Skeletal muscle satellite cell (primary cell): ENCODE measurements around the gene MBD4.
"Not testable (repeated sequence)": the region's sequence is repeated elsewhere in the genome, so short reads cannot be mapped to it uniquely, and the experiment has no call there.

Source experiments
- H3K27me3 ChIP-seq: 2 replicates; pipeline ENCODE4 v1.7.0; 2013; ENCODE audit warnings: low read length; ENCODE audit not compliant: control insufficient read depth, insufficient read depth
- H3K36me3 ChIP-seq: 2 replicates; pipeline ENCODE4 v1.7.0; 2013; ENCODE audit warnings: mild to moderate bottlenecking, control low read depth, low read length; ENCODE audit not compliant: insufficient read depth
- H3K4me1 ChIP-seq: 2 replicates; pipeline ENCODE4 v1.7.0; 2013; ENCODE audit warnings: low read length; ENCODE audit not compliant: control insufficient read depth, insufficient read depth
- H3K4me2 ChIP-seq: 2 replicates; pipeline ENCODE4 v1.7.0; 2013; ENCODE audit warnings: mild to moderate bottlenecking, low read length
- H3K4me3 ChIP-seq: 2 replicates; pipeline ENCODE4 v1.7.0; 2013; ENCODE audit warnings: low read length
- H3K9ac ChIP-seq: 2 replicates; pipeline ENCODE4 v1.7.0; 2013; ENCODE audit warnings: mild to moderate bottlenecking, low read depth, low read length, moderate library complexity
- H3K9me3 ChIP-seq: replicated peaks from 2 replicates; pipeline ENCODE4 v1.7.0; 2013; ENCODE audit warnings: mild to moderate bottlenecking, control low read depth, low read length

The MBD4 gene

DNA sequence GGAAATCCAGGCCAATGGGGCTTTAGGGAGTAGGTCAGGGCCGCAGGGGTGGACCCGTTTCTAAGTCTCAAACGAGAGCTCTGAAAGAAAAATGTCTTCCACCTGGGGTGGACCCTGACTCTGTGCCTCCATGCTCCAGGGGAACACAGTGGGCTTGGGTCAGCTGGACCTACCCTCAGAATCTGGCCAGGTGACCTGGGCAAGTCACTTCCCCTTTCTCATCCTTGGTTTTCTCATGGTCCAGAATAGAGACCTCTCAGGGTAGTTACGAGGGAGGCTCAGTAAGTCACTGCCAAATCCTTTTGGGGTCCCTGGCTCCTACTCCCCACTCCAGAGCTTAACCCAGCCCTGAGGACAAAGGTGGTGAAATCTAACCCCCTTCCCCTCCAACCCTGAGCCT, 37.1 kb downstream of the MBD4 start:
- H3K4me3 ChIP-seq: no peak overlapping the region
- no peak overlapping the region for H3K4me2 ChIP-seq
- peaks cover 11% of the 10 kb centered on the region for H3K4me1 ChIP-seq
- H3K36me3 ChIP-seq: no peaks in the 10 kb centered on the region
- no peak overlapping the region for H3K9ac ChIP-seq
- H3K9me3 ChIP-seq: no peaks in the 10 kb centered on the region
- peaks cover 6% of the 10 kb centered on the region for H3K27me3 ChIP-seq

- Histone ChIP-seq H3K36me3 (no peaks in the 10 kb centered on the region), H3K4me3 (no peak overlapping the region), H3K4me2 (no peak overlapping the region), H3K4me1 (peaks cover 15% of the 10 kb centered on the region), H3K27me3 (peaks cover 6% of the 10 kb centered on the region), H3K9ac (no peak overlapping the region), H3K9me3 (no peaks in the 10 kb centered on the region)
Measured at GRCh38 chr3:129402210-129402609, 37.5 kb downstream of the MBD4 start.

DNA sequence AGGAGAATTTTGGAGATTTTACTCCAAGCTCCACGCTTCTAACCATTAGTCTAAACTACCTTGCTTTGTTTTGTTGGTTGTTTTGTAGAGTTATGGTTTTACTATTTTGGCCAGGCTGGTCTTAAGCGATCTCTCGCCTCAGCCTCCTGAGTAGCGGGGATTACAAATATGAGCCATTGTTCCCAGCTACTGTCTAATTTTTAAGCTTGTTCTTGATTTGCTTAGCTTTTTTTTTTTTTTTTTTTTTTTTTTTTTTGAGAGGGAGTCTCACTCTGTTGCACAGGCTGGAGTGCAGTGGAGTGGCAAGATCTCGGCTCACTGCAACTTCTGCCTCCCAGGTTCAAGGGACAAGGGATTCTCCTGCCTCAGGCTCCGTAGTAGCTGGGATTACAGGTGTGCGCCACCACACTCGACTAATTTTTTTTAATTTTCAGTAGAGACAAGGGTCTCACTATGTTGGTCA, 39.8 kb downstream of the MBD4 start:
- peak overlapping the region; percentile 95 for H3K9ac ChIP-seq
- no peaks in the 10 kb centered on the region for H3K9me3 ChIP-seq
- peaks cover 15% of the 10 kb centered on the region for H3K36me3 ChIP-seq
- H3K4me2 ChIP-seq: peak overlapping the region; percentile 92
- no peaks in the 10 kb centered on the region for H3K27me3 ChIP-seq
- H3K4me3 ChIP-seq: peak overlapping the region; percentile 96
- peaks cover 15% of the 10 kb centered on the region for H3K4me1 ChIP-seq

DNA sequence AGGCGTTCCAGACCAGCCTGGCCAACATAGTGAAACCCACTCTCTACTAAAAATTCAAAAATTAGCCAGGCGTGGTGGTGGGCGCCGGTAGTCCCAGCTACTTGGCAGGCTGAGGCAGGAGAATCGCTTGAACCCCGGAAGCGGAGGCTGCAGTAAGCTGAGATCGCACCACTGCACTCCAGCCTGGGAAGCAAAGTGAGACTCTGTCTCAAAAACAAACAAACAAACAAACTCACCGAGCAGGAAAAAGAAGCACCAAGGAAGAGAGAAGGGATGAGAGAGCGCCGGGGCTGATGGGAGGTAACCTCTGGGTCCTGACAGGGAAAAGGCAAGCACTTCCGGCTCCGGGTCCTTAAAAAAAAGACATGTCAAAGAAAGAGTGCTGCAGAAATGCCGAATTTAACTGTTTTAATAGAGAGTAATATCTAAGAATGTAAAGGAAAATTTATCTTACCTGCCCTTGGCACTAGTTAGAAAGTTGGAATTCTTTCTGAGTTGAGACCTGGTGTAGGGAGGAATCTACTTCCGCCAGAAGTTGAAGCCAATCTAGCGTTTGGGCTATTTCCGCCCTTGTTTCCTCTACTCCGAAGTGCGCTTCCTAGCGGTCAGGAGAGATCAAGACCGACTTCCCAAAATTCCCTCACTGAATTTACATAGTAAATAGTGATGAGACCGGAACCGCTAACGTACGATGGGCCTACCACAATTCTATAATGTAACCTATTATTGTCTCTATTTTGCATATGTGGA, 40.4 kb downstream of the MBD4 start:
- H3K9ac ChIP-seq: peak overlapping the region; percentile 95

DNA sequence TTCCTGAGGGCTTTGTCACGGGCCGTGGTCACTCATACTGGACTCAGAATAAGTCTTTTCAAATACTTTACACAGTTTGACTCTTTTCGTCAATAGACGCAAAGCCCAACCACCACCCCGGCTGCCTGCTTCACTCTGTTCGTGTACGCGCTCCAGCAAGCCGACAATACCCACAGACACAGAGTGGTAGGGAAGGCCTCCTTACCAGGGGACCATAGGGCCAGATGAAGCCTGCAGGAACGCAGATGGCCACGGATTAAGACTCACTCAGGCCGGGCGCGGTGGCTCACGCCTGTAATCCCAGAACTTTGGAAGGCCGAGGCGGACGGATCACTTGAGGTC, 41.0 kb downstream of the MBD4 start:
- H3K4me2 ChIP-seq: peak overlapping the region; percentile 92
- no peaks in the 10 kb centered on the region for H3K27me3 ChIP-seq
- H3K36me3 ChIP-seq: peaks cover 15% of the 10 kb centered on the region
- peaks cover 15% of the 10 kb centered on the region for H3K4me1 ChIP-seq
- peak overlapping the region; percentile 96 for H3K4me3 ChIP-seq
- peak overlapping the region; percentile 95 for H3K9ac ChIP-seq
- H3K9me3 ChIP-seq: no peaks in the 10 kb centered on the region

More for the DNA sequence above, 40.4 kb downstream of the MBD4 start:
- peak overlapping the region; percentile 92 for H3K4me2 ChIP-seq
- H3K36me3 ChIP-seq: peaks cover 15% of the 10 kb centered on the region
- no peaks in the 10 kb centered on the region for H3K27me3 ChIP-seq
- peak overlapping the region; percentile 96 for H3K4me3 ChIP-seq
- H3K4me1 ChIP-seq: peaks cover 15% of the 10 kb centered on the region
- H3K9me3 ChIP-seq: no peaks in the 10 kb centered on the region

DNA sequence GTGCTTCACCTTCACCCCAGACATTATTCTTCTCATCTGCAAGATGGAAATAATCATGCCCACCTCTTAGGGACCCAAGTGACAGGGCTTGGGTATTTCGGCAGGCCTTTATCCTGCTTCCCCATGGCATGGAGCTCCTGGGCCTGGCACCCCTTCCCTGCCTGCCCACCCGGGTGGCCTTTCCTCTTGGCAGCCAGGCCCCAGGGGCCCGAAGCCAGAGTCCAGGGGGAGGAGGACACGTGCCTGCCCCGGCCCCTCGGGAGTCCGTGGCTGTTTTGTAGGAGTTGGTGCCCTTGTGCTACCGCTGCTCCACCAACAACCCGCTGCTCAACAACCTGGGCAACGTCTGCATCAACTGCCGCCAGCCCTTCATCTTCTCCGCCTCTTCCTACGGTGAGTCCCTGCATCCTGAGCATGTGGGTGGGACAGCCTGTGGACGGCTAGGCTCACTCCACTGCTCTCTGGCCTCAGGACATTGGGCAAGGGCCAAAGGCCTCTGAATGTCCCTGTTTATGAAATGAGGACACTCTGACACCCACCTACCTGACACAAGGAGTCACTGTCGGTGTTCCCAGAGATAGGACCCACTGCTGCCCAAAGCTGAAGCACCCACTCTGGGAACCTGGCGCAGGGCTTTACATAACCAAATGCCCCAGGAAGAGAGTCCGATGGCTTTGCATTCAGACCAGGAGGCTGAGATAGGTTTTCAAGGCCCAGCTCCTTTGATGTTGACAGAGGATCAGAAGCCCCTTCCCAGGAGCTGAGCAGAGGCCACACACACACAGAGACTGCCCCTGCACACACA, 45.8 kb downstream of the MBD4 start:
- not testable (repeated sequence) for H3K9me3 ChIP-seq, H3K4me2 ChIP-seq, H3K27me3 ChIP-seq, H3K4me3 ChIP-seq, H3K9ac ChIP-seq
- Histone ChIP-seq H3K36me3 (peaks cover 41% of the 10 kb centered on the region), H3K4me1 (peaks cover 23% of the 10 kb centered on the region)

- H3K4me3 ChIP-seq: no peak overlapping the region
- no peak overlapping the region for H3K9ac ChIP-seq
- H3K9me3 ChIP-seq: no peaks in the 10 kb centered on the region
- no peak overlapping the region for H3K4me2 ChIP-seq
- H3K27me3 ChIP-seq: no peaks in the 10 kb centered on the region
- peaks cover 41% of the 10 kb centered on the region for H3K36me3 ChIP-seq
- peaks cover 28% of the 10 kb centered on the region for H3K4me1 ChIP-seq
Measured at GRCh38 chr3:129393271-129393670, 46.5 kb downstream of the MBD4 start.

DNA sequence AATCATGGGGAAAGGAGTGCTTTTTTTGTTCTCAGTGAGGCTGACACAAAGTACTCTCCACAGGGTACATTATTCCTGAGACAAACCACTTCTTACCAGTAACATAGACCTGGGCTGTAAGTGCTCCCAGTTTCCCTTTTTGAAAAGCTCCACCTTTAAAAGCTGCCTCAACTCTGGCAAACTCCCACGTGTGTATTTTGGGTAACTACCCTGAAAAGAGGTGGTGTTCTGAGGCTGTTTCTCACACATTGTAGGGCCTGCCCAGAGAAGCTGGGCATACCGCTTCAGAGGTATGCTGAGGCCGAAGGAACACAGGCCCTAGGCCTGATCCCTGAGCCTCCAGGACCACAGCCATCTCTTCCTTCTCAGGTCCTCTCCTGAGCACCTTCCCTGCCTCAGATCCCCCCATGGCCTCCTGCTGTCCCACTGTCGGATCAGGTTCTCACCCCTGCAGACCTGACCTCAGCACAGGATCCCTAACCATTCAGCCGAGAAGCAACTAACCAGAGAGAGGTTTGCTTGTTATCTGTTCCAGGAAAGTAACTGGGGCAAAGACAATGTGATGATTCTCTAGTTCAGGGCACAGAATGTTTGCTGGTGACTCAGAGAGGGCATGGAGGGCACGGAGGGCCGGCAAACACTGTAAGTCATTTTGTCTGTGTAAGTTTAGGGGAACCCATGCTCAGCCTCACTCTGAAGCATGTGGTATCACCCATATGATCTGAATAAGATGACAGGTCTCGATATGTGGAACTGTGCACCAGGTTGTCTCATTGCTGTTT, 47.5 kb downstream of the MBD4 start:
- H3K9ac ChIP-seq, H3K4me2 ChIP-seq, H3K4me3 ChIP-seq, H3K27me3 ChIP-seq, H3K9me3 ChIP-seq: not testable (repeated sequence)
- H3K4me1 ChIP-seq: peaks cover 23% of the 10 kb centered on the region
- peaks cover 45% of the 10 kb centered on the region for H3K36me3 ChIP-seq

GRCh38 chr3:129391583-129391982, 48.2 kb downstream of the MBD4 start:
- Histone ChIP-seq H3K36me3 (peaks cover 47% of the 10 kb centered on the region), H3K4me1 (peaks cover 22% of the 10 kb centered on the region)
- H3K4me3 ChIP-seq, H3K9ac ChIP-seq, H3K27me3 ChIP-seq, H3K4me2 ChIP-seq, H3K9me3 ChIP-seq: not testable (repeated sequence)

GRCh38 chr3:129389572-129389937, 50.2 kb downstream of the MBD4 start:
- Histone ChIP-seq H3K9ac (no peak overlapping the region), H3K4me3 (no peak overlapping the region), H3K36me3 (peaks cover 35% of the 10 kb centered on the region)

DNA sequence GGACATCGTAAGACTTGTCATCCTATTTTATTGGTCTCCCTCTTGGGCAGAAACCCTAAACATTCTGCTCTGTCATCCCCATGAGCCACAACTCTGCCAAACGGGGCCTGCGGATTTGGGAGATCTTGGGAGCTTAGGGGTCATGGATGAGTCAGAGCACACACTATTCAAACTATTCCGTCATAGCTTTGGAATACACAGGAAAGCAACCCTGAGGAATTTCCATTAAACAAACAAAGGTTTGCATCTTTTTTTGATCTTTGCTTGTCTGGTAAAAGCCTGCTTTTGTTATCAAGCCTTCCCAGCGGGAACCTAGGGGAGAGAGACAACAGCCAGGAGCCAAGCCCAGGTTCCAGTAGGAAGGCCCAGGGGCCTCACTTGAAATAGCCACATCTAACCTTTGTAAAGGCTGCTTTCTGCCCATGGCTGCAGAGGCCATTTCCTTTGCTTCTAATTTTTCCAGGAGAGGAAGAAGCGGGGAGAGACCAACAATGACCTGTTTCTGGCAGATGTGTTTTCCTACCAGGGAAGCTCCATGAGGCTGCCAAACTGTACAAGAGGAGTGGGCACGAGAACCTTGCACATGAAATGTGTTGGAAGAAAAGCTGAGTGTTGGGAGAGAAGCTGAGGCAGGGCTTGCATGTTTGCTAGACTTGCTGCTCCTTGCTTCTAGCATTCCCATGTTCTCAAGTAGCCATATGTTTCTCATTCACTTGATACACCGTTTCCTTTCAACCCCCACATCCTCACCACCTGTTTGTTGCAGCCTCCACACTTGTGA, 50.8 kb downstream of the MBD4 start:
- H3K4me3 ChIP-seq, H3K27me3 ChIP-seq, H3K9ac ChIP-seq, H3K9me3 ChIP-seq: not testable (repeated sequence)
- Histone ChIP-seq H3K4me1 (peaks cover 22% of the 10 kb centered on the region), H3K36me3 (peaks cover 35% of the 10 kb centered on the region), H3K4me2 (peak overlapping the region; percentile 27)

More at GRCh38 chr3:129389572-129389937, 50.2 kb downstream of the MBD4 start:
- H3K27me3 ChIP-seq: no peaks in the 10 kb centered on the region
- no peaks in the 10 kb centered on the region for H3K9me3 ChIP-seq
- peak overlapping the region; percentile 27 for H3K4me2 ChIP-seq
- H3K4me1 ChIP-seq: peaks cover 22% of the 10 kb centered on the region
